ENCODE results near the gene MMP15.

DNA sequence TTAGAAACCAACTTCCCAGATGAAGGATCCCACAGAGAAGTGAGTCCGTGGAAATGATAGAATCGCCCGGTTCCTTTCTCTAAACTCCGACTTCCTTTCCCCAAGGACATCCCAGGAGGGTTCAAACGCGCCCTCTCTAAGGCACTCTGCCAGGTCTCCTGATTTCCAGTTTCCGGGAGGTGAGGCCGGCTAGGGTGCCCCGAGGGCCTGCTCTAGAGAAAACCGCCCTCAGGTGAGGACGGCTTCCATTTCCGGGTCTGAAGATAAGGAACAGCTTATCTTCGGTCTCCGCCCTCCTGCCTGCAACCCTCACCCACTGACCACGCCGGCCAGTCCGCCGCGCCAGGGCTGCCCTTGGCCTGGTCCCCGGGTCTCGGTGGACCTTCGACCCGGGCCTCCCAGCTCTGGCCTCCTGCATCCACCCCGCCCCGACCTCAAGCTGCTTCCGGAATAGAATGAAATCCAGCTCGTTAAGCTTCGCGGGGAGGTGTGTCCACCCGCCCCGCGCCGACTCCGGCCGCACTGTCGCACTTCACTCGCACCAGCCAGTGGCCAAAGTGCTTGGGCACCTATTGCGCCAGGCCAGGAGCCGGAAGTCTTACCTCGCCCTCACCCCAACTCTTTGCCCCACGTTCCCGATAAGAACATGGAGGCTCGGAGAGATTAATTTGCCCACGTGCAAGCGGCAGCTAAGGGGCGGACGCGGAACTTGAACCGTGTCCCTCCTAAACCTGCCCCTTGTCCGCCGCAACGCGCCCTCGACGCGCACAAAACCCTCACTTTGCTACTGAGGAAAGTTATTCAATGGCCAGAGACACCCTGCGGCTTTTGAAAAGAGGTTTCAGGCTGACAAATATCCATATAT, 836 bp upstream of the MMP15 start:
- TF ChIP-seq, protein P1, sequence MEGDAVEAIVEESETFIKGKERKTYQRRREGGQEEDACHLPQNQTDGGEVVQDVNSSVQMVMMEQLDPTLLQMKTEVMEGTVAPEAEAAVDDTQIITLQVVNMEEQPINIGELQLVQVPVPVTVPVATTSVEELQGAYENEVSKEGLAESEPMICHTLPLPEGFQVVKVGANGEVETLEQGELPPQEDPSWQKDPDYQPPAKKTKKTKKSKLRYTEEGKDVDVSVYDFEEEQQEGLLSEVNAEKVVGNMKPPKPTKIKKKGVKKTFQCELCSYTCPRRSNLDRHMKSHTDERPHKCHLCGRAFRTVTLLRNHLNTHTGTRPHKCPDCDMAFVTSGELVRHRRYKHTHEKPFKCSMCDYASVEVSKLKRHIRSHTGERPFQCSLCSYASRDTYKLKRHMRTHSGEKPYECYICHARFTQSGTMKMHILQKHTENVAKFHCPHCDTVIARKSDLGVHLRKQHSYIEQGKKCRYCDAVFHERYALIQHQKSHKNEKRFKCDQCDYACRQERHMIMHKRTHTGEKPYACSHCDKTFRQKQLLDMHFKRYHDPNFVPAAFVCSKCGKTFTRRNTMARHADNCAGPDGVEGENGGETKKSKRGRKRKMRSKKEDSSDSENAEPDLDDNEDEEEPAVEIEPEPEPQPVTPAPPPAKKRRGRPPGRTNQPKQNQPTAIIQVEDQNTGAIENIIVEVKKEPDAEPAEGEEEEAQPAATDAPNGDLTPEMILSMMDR (IDR thresholded peaks at IDR 0.05): no peak
- TF ChIP-seq POLR2A (IDR thresholded peaks at IDR 0.05): no peak
